Measurements from ENCODE around the gene POLN. TPM values are rescaled to one million over a fixed set of nuclear protein-coding genes. Genes with fewer than 3 reads are reported as not detected.
"Not testable (repeated sequence)": the region's sequence is repeated elsewhere in the genome, so short reads cannot be mapped to it uniquely, and the experiment has no call there.

Gene POLN
- polyA plus RNA-seq, 1 experiment = 0.35 TPM

GRCh38 chr4:2275546-2276251, 33.8 kb upstream of the POLN start:
- peaks cover 8% of the 10 kb centered on the region for H3K27me3 ChIP-seq (ENCODE audit: control insufficient read depth, insufficient read depth, low read length)
- DNase-seq (ENCODE audit: low read depth, low spot score) = no peak
- H3K4me3 ChIP-seq (ENCODE audit: low read depth, low read length) = no peak overlapping the region
- POLR2A ChIA-PET = no interaction called here
- H3K27ac ChIP-seq (ENCODE audit: low read depth, low read length) = no peak overlapping the region
- CTCF ChIA-PET = no interaction called here
- no peaks in the 10 kb centered on the region; the same call in 1 of the 2 replicates for H3K9me3 ChIP-seq (ENCODE audit: control insufficient read depth, insufficient read depth, low read length)
- TF ChIP-seq CTCF (IDR thresholded peaks at IDR 0.05; ENCODE audit: low read depth, low read length) = no peak

GRCh38 chr4:2275044-2275397, 33.1 kb upstream of the POLN start:
- CTCF ChIA-PET; H3K27ac ChIP-seq (ENCODE audit: low read depth, low read length); DNase-seq (ENCODE audit: low read depth, low spot score); H3K4me3 ChIP-seq (ENCODE audit: low read depth, low read length); H3K9me3 ChIP-seq (ENCODE audit: control insufficient read depth, insufficient read depth, low read length); H3K27me3 ChIP-seq (ENCODE audit: control insufficient read depth, insufficient read depth, low read length); POLR2A ChIA-PET: not testable (repeated sequence)

- no peak for DNase-seq (ENCODE audit: low read depth, low spot score)
Measured at GRCh38 chr4:2274320-2275043, 32.6 kb upstream of the POLN start.

GRCh38 chr4:2273657-2274319, 31.9 kb upstream of the POLN start:
- ChIA-PET POLR2A (interaction anchor here (1.6 kb wide), 1 partner anchor 11 kb away, joined by 4 read pairs; the partner anchor contains the start of gene MXD4), CTCF (no interaction called here)
- H3K27me3 ChIP-seq (ENCODE audit: control insufficient read depth, insufficient read depth, low read length) = peaks cover 5% of the 10 kb centered on the region
- H3K4me3 ChIP-seq (ENCODE audit: low read depth, low read length) = no peak overlapping the region
- no peaks in the 10 kb centered on the region; the same call in 1 of the 2 replicates for H3K9me3 ChIP-seq (ENCODE audit: control insufficient read depth, insufficient read depth, low read length)
- H3K27ac ChIP-seq (ENCODE audit: low read depth, low read length) = no peak overlapping the region
- no peak for DNase-seq (ENCODE audit: low read depth, low spot score)
- TF ChIP-seq CTCF (IDR thresholded peaks at IDR 0.05; ENCODE audit: low read depth, low read length) = no peak

More at GRCh38 chr4:2274320-2275043, 32.6 kb upstream of the POLN start:
- peaks cover 5% of the 10 kb centered on the region for H3K27me3 ChIP-seq (ENCODE audit: control insufficient read depth, insufficient read depth, low read length)
- ChIA-PET POLR2A (interaction anchor here (1.6 kb wide), 1 partner anchor 12 kb away, joined by 4 read pairs; the partner anchor contains the start of gene MXD4), CTCF (no interaction called here)
- H3K27ac ChIP-seq (ENCODE audit: low read depth, low read length) = no peak overlapping the region
- TF ChIP-seq CTCF (IDR thresholded peaks at IDR 0.05; ENCODE audit: low read depth, low read length) = no peak
- no peaks in the 10 kb centered on the region; the same call in 1 of the 2 replicates for H3K9me3 ChIP-seq (ENCODE audit: control insufficient read depth, insufficient read depth, low read length)
- no peak overlapping the region for H3K4me3 ChIP-seq (ENCODE audit: low read depth, low read length)

GRCh38 chr4:2273221-2273620, 31.3 kb upstream of the POLN start:
- CTCF ChIA-PET = no interaction called here
- Histone ChIP-seq H3K27ac (ENCODE audit: low read depth, low read length) (no peak overlapping the region), H3K4me3 (ENCODE audit: low read depth, low read length) (no peak overlapping the region), H3K27me3 (ENCODE audit: control insufficient read depth, insufficient read depth, low read length) (peaks cover 5% of the 10 kb centered on the region), H3K9me3 (ENCODE audit: control insufficient read depth, insufficient read depth, low read length) (no peaks in the 10 kb centered on the region; the same call in 1 of the 2 replicates)
- TF ChIP-seq CTCF (IDR thresholded peaks at IDR 0.05; ENCODE audit: low read depth, low read length) = no peak
- DNase-seq (ENCODE audit: low read depth, low spot score) = no peak
- POLR2A ChIA-PET = interaction anchor here (1.6 kb wide), 1 partner anchor 11 kb away, joined by 4 read pairs; the partner anchor contains the start of gene MXD4

Data from AG04450 (cell line).